Hepatocyte (in vitro differentiated cells): Measurements from ENCODE around the gene CAPN11. TPM values are rescaled to one million over a fixed set of nuclear protein-coding genes. Genes with fewer than 3 reads are reported as not detected.

Experiments
- DNase-seq: peaks from one replicate; pipeline ENCODE4 v3.0.0-alpha.2; 2016; ENCODE audit warnings: low spot score
- H2AFZ ChIP-seq: fragments of 200-600 bp; sonication (generic); 2 replicates; pipeline ENCODE4 v1.6.0; 2016; ENCODE audit warnings: antibody characterized with exemption, mild to moderate bottlenecking
- H3K27ac ChIP-seq: fragments of 200-600 bp; sonication (generic); 2 replicates; pipeline ENCODE4 v1.5.1; 2016; ENCODE audit warnings: mild to moderate bottlenecking
- H3K27me3 ChIP-seq: fragments of 200-600 bp; sonication (generic); 2 replicates; pipeline ENCODE4 v1.6.1; 2016
- H3K36me3 ChIP-seq: fragments of 200-600 bp; sonication (generic); replicated peaks from 2 replicates; pipeline ENCODE4 v1.5.1; 2016; ENCODE audit warnings: low read depth; ENCODE audit not compliant: insufficient read depth
- H3K4me1 ChIP-seq: fragments of 200-600 bp; sonication (generic); 2 replicates; pipeline ENCODE4 v1.5.1; 2016; ENCODE audit warnings: mild to moderate bottlenecking, moderate library complexity; ENCODE audit not compliant: insufficient read depth
- H3K4me2 ChIP-seq: fragments of 200-600 bp; sonication (generic); 2 replicates; pipeline ENCODE4 v1.6.0; 2016
- H3K4me3 ChIP-seq: fragments of 200-600 bp; sonication (generic); 2 replicates; pipeline ENCODE4 v1.5.1; 2016; ENCODE audit warnings: mild to moderate bottlenecking
- H3K79me2 ChIP-seq: fragments of 200-600 bp; sonication (generic); 2 replicates; pipeline ENCODE4 v1.6.0; 2017; ENCODE audit warnings: mild to moderate bottlenecking
- H3K9me2 ChIP-seq: fragments of 200-600 bp; sonication (generic); replicated peaks from 2 replicates; pipeline ENCODE4 v1.6.0; 2017; ENCODE audit warnings: mild to moderate bottlenecking; ENCODE audit not compliant: insufficient read depth
- H3K9me3 ChIP-seq: fragments of 200-600 bp; sonication (generic); 2 replicates; pipeline ENCODE4 v1.5.1; 2016; ENCODE audit warnings: low read depth, mild to moderate bottlenecking
- H4K20me1 ChIP-seq: fragments of 200-600 bp; sonication (generic); 2 replicates; pipeline ENCODE4 v1.6.0; 2016; ENCODE audit warnings: mild to moderate bottlenecking; ENCODE audit not compliant: insufficient read depth, poor library complexity, severe bottlenecking
- EZH2 ChIP-seq: fragments of 200-600 bp; sonication (generic); IDR thresholded peaks from 2 replicates; pipeline ENCODE4 v1.6.1; 2016; ENCODE audit warnings: antibody characterized with exemption, mild to moderate bottlenecking, borderline replicate concordance
- EZH2phosphoT487 ChIP-seq: fragments of 200-600 bp; sonication (generic); IDR thresholded peaks from one replicate; pipeline ENCODE4 v1.6.1; 2018; ENCODE audit warnings: antibody characterized with exemption, mild to moderate bottlenecking, low read depth, moderate library complexity; ENCODE audit not compliant: unreplicated experiment, severe bottlenecking
- WGBS: methylation state at CpG from one replicate; pipeline ENCODE4 v1.1.6; 2016; ENCODE audit warnings: low lambda C conversion rate; ENCODE audit errors: missing lambda C conversion rate; 5-methylcytosine and 5-hydroxymethylcytosine counted together
- polyA plus RNA-seq: library from polyadenylated mRNA; unstranded; fragments of >200 nt; fragmentation: Nextera tagmentation; extraction: Ambion mirVana; gene quantifications from 2 replicates; pipeline ENCODE4 v1.2.1, GENCODE V29; 2016
- total RNA-seq: library from RNA; depleted of rRNA; stranded (reverse); fragments of >200 nt; gene quantifications from 2 replicates; pipeline ENCODE4 v1.2.3, GENCODE V29; 2014
- TF ChIP-seq, protein P1 (sequence below): fragments of 200-600 bp; sonication (generic); IDR thresholded peaks from 2 replicates; pipeline ENCODE4 v1.5.1; 2016; ENCODE audit warnings: antibody characterized with exemption, mild to moderate bottlenecking; ENCODE audit not compliant: poor library complexity

CAPN11 gene
- total and polyA plus RNA-seq, 2 experiments from 2014 or later, result 0.13 to 0.23 TPM

- WGBS, result 93% methylated on average over 1 of the region's 2 CpGs
- Histone ChIP-seq H4K20me1 (no peaks in the 10 kb centered on the region), H3K27ac (no peak overlapping the region), H3K4me3 (no peak overlapping the region), H3K9me3 (no peaks in the 10 kb centered on the region), H3K4me1 (peaks cover 56% of the 10 kb centered on the region), H3K79me2 (peaks cover 8% of the 10 kb centered on the region), H3K36me3 (no peaks in the 10 kb centered on the region), H3K27me3 (no peaks in the 10 kb centered on the region), H2AFZ (no peak overlapping the region), H3K4me2 (peak overlapping the region; percentile 16), H3K9me2 (no peaks in the 10 kb centered on the region)
- DNase-seq, result no peak
- TF ChIP-seq EZH2 (no peak), EZH2phosphoT487 (no peak)
- TF ChIP-seq, protein P1, sequence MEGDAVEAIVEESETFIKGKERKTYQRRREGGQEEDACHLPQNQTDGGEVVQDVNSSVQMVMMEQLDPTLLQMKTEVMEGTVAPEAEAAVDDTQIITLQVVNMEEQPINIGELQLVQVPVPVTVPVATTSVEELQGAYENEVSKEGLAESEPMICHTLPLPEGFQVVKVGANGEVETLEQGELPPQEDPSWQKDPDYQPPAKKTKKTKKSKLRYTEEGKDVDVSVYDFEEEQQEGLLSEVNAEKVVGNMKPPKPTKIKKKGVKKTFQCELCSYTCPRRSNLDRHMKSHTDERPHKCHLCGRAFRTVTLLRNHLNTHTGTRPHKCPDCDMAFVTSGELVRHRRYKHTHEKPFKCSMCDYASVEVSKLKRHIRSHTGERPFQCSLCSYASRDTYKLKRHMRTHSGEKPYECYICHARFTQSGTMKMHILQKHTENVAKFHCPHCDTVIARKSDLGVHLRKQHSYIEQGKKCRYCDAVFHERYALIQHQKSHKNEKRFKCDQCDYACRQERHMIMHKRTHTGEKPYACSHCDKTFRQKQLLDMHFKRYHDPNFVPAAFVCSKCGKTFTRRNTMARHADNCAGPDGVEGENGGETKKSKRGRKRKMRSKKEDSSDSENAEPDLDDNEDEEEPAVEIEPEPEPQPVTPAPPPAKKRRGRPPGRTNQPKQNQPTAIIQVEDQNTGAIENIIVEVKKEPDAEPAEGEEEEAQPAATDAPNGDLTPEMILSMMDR, result no peak
These were observed 63.3 kb downstream of the CAPN11 start for GRCh38 chr6:44221961-44222335.

DNA sequence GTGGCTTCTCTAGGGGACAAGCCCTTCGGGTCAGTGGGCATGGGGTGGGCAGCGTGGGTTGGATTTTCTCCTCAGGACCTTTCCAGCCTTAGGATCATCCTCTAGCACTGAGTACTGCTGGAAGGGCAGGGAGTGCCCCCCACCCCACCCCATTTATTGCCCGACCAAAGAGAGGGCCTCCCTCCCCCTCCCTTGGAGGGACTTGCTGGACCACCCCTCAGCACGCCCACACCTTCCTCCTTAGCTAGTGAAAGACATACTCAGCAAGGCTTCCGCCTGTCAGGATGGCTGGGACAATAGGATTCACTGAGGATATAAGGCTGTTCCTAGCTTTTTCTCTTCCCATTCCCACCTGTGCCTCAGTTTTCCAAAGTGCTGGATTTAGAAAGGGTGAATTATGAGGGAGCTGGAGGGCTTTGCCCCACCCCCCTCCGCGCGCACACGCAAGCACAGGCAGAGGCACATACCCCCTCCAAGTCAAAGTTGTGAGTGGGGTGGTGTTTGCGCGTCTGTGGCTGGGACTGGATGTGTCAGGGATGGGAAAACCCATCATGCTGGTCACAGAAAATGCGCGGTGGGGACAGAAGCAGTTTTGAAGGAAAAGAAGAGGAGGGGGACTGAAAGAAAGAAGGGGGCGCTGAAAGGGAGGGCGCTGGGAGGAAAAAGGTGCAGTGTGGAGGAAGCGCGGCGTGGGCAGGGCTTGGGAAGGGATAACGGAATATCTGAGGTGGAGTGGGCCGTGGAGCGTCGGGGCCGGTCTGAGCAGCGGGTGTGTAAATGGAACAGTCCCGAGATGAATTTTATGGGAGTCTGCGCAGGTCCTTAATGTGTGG, 64.1 kb downstream of the CAPN11 start:
- Histone ChIP-seq H3K36me3 (no peaks in the 10 kb centered on the region), H2AFZ (no peak overlapping the region), H3K4me3 (peak overlapping the region; percentile 82), H3K79me2 (peaks cover 8% of the 10 kb centered on the region), H3K27me3 (no peaks in the 10 kb centered on the region), H4K20me1 (no peaks in the 10 kb centered on the region), H3K27ac (no peak overlapping the region), H3K4me1 (peaks cover 60% of the 10 kb centered on the region), H3K9me2 (no peaks in the 10 kb centered on the region), H3K9me3 (no peaks in the 10 kb centered on the region), H3K4me2 (peak overlapping the region; percentile 100)
- DNase-seq, result no peak
- TF ChIP-seq EZH2phosphoT487 (no peak), EZH2 (no peak)
- TF ChIP-seq, protein P1, result no peak
- WGBS, result 26% methylated on average over 22 of the region's 26 CpGs

DNA sequence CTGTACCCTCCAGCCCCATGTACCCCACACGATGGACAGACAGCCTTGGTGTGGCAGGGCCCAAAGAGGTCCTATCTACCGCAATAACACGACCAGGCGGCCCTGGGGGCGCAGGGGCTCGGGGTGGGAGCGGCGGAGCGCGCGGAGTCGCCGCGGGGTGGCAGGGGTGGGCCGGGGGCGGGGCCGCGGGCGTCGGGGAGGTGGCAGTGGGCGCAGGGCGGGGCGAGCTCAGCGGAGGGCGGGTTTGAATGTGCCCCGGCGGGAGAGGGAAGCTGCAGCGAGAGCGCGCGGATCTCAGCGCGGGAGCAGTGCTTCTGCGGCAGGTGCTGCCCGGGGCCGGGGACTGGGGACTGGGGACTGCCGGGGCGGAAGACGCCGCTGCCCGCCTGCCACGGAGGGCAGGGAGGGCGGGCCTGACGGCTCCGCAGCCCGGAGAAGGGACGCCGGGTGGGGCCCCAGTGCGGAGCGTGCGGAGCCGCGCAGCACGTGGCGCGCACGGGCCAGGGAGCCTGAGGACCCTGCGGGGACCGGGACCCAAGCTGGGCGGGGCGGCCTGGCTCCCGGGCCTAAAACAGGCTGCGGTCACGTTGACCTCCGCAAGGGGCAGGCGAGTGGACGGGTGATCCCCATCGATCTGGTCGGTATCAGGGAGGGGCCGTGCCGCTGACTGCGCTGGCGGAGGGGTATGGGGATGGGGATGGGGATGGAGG, 64.9 kb downstream of the CAPN11 start, which contains the start of gene SLC29A1:
TSS of gene SLC29A1 (plus strand) at position 277 of the 710 bp plus-strand sequence. CDS start 3,719 bp downstream, outside the sequence.
- WGBS, result under 1% methylated on average over 35 of the region's 73 CpGs
- H3K4me2 ChIP-seq, result peak within 1 kb of the TSS; percentile 100
- peaks cover 55% of the 10 kb centered on the region for H3K4me1 ChIP-seq
- no peaks in the 10 kb centered on the region for H4K20me1 ChIP-seq
- H3K4me3 ChIP-seq, result peak within 1 kb of the TSS; percentile 82
- H2AFZ ChIP-seq, result peak within 1 kb of the TSS; percentile 66
- peaks cover 8% of the 10 kb centered on the region for H3K79me2 ChIP-seq
- peak; percentile 83 for DNase-seq
- no peaks in the 10 kb centered on the region for H3K9me3 ChIP-seq
- no peaks in the 10 kb centered on the region for H3K27me3 ChIP-seq
- no peaks in the 10 kb centered on the region for H3K9me2 ChIP-seq
- TF ChIP-seq, protein P1, result peak; percentile 12
- TF ChIP-seq EZH2phosphoT487, result no peak
- no peaks in the 10 kb centered on the region for H3K36me3 ChIP-seq
- no peak within 1 kb of the TSS for H3K27ac ChIP-seq
